Naive thymus-derived CD4-positive, alpha-beta T cell (primary cell): ENCODE results near the gene ZBTB7C. TPM values are rescaled to one million over a fixed set of nuclear protein-coding genes. Genes with fewer than 3 reads are reported as not detected.
"Not testable (repeated sequence)": the region's sequence is repeated elsewhere in the genome, so short reads cannot be mapped to it uniquely, and the experiment has no call there.

Experiments used
- ATAC-seq: fragments of 150-1000 bp; cut with Tn5 transposase; 2 replicates; pipeline ENCODE4 v1.10.0; 2021; ENCODE audit warnings: mild to moderate bottlenecking, moderate library complexity
- CTCF ChIA-PET: fragments of 350-600 bp; sonication (Branson Sonifier 250); formaldehyde crosslinking; loops from one replicate; lab custom pipeline; 2021; ENCODE audit warnings: antibody characterized with exemption; lab: Charles Lee
- POLR2A ChIA-PET: fragments of 350-600 bp; sonication (Branson Sonifier 250); formaldehyde crosslinking; loops from one replicate; lab custom pipeline; 2021; ENCODE audit warnings: antibody characterized with exemption, inconsistent platforms; lab: Charles Lee
- DNase-seq, 9 donors: peaks; one replicate each; pipeline versions ENCODE4 v3.0.0 to v3.0.0-alpha.2; 2020 to 2022; ENCODE audit warnings: mixed read lengths in 1 of 9
- H3K27ac ChIP-seq: one replicate; pipeline ENCODE4 v1.7.0; 2013; ENCODE audit warnings: mild to moderate bottlenecking, low read depth, low read length, moderate library complexity
- H3K27me3 ChIP-seq, 2 donors: one replicate each; pipeline ENCODE4 v1.7.0; 2013; ENCODE audit warnings: low read length in 2 of 2, mild to moderate bottlenecking in 2 of 2, moderate library complexity in 2 of 2; ENCODE audit not compliant: control insufficient read depth in 2 of 2, insufficient read depth in 2 of 2
- H3K36me3 ChIP-seq, 3 experiments: 1 replicate in 2 of 3; 2 replicates in 1 of 3; pipeline ENCODE4 v1.7.0; 2013; ENCODE audit warnings: low read length in 3 of 3, mild to moderate bottlenecking in 3 of 3, moderate library complexity in 1 of 3; ENCODE audit not compliant: insufficient read depth in 3 of 3, control insufficient read depth in 2 of 3
- H3K4me1 ChIP-seq, 2 donors: one replicate each; pipeline ENCODE4 v1.7.0; 2013; ENCODE audit warnings: low read length in 2 of 2, mild to moderate bottlenecking in 2 of 2, moderate library complexity in 1 of 2; ENCODE audit not compliant: control insufficient read depth in 2 of 2, insufficient read depth in 2 of 2
- H3K4me3 ChIP-seq: 2 replicates; pipeline ENCODE4 v1.7.0; 2013; ENCODE audit warnings: mild to moderate bottlenecking, low read length
- H3K9me3 ChIP-seq, 3 experiments: 1 replicate in 2 of 3; 2 replicates in 1 of 3; pipeline ENCODE4 v1.7.0; 2013; ENCODE audit warnings: low read length in 3 of 3; ENCODE audit not compliant: control insufficient read depth in 2 of 3
- H3K27ac Mint-ChIP-seq, 9 donors: one replicate each; pipeline ENCODE4 v1.8.0; 2020 to 2022; ENCODE audit warnings: mixed read lengths in 9 of 9, mild to moderate bottlenecking in 8 of 9, moderate library complexity in 5 of 9, inconsistent platforms in 2 of 9
- H3K27me3 Mint-ChIP-seq, 5 donors: one replicate each; pipeline ENCODE4 v1.8.0; 2021 to 2022; ENCODE audit warnings: mixed read lengths in 5 of 5, mild to moderate bottlenecking in 1 of 5
- H3K36me3 Mint-ChIP-seq, 5 donors: one replicate each; pipeline ENCODE4 v1.8.0; 2020 to 2022; ENCODE audit warnings: mixed read lengths in 5 of 5, mild to moderate bottlenecking in 3 of 5, inconsistent platforms in 1 of 5
- H3K4me1 Mint-ChIP-seq, 7 donors: one replicate each; pipeline ENCODE4 v1.8.0; 2020 to 2022; ENCODE audit warnings: mixed read lengths in 7 of 7, mild to moderate bottlenecking in 3 of 7, inconsistent platforms in 1 of 7
- H3K4me3 Mint-ChIP-seq, 10 donors: one replicate each; pipeline ENCODE4 v1.8.0; 2020 to 2022; ENCODE audit warnings: mild to moderate bottlenecking in 10 of 10, mixed read lengths in 10 of 10, moderate library complexity in 6 of 10, inconsistent platforms in 2 of 10
- H3K9me3 Mint-ChIP-seq, 11 donors: one replicate each; pipeline ENCODE4 v1.8.0; 2020 to 2022; ENCODE audit warnings: mixed read lengths in 11 of 11, mild to moderate bottlenecking in 4 of 11, inconsistent platforms in 1 of 11, moderate library complexity in 1 of 11
- intact Hi-C, 2 donors: fragments of 100-400 bp; cut with micrococcal nuclease; formaldehyde crosslinking; loops; one replicate each; pipeline ENCODE4 v1.15.1; 2023
- polyA plus RNA-seq, 2 donors: library from polyadenylated mRNA; unstranded; fragments of 300-500 nt; fragmentation: Illumina TruSeq; gene quantifications; one replicate each; pipeline ENCODE4 v1.2.3, GENCODE V29; 2021
- total RNA-seq, 6 experiments: library from RNA in 5 of 6; stranded (reverse) in 5 of 6; gene quantifications; 1 replicate in 5 of 6; 2 replicates in 1 of 6; pipeline ENCODE4 v1.2.3 and lab custom pipeline; 2021 to 2026

ZBTB7C gene
- total and polyA plus RNA-seq, 7 experiments from 2014 or later = 0.51 TPM; not detected in 6

- H3K4me3 Mint-ChIP-seq, H3K4me1 Mint-ChIP-seq, intact Hi-C loops, H3K4me3 ChIP-seq, H3K4me1 ChIP-seq, H3K27ac Mint-ChIP-seq, H3K27ac ChIP-seq, H3K27me3 ChIP-seq, ATAC-seq, H3K36me3 ChIP-seq, POLR2A ChIA-PET, H3K36me3 Mint-ChIP-seq, H3K9me3 ChIP-seq, CTCF ChIA-PET, DNase-seq: not testable (repeated sequence)
- peaks cover 0 to 25% (median 6%) of the 10 kb centered on the region in 11 donors for H3K9me3 Mint-ChIP-seq
- peaks cover 0 to 30% (median 17%) of the 10 kb centered on the region in 5 donors for H3K27me3 Mint-ChIP-seq
These were observed 125.2 kb downstream of the ZBTB7C start for GRCh38 chr18:48284011-48284410.

DNA sequence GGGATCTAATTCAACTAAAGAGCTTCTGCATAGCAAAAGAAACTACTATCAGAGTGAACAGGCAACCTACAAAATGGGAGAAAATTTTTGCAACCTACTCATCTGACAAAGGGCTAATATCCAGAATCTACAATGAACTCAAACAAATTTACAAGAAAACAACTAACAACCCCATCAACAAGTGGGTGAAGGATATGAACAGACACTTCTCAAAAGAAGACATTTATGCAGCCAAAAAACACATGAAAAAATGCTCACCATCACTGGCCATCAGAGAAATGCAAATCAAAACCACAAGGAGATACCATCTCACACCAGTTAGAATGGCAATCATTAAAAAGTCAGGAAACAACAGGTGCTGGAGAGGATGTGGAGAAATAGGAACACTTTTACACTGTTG is 127.7 kb downstream of the ZBTB7C start:
- H3K27ac ChIP-seq, H3K27me3 ChIP-seq, H3K27ac Mint-ChIP-seq, POLR2A ChIA-PET, H3K9me3 ChIP-seq, intact Hi-C loops, H3K36me3 Mint-ChIP-seq, H3K4me1 Mint-ChIP-seq, ATAC-seq, CTCF ChIA-PET, H3K36me3 ChIP-seq, H3K4me3 ChIP-seq, H3K4me3 Mint-ChIP-seq, H3K4me1 ChIP-seq, DNase-seq: not testable (repeated sequence)
- H3K27me3 Mint-ChIP-seq = peaks cover 0 to 23% (median 20%) of the 10 kb centered on the region in 5 donors
- H3K9me3 Mint-ChIP-seq = peaks cover 0 to 34% (median 6%) of the 10 kb centered on the region in 11 donors

DNA sequence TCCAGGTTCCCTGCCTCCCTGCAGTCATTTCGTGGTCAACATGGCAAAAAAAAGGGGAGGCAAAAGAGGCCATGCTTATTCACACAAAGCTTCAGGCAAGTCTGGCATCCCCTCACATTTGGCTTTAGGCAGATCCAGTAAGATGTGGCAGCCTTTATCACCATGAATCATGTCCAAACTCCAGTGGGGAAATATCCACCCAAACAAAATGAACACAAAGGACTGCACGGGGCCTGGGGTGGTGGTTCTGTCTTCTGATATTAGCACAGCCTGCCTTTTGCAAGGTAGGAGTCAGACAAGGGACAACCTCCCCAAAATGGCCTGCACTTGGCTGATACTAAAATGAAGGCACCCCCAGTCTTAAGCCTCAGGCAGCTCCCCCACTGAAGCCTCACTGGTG is 129.9 kb downstream of the ZBTB7C start:
- intact Hi-C loops = no loop called here
- H3K4me1 Mint-ChIP-seq = no peaks in the 10 kb centered on the region
- H3K4me3 ChIP-seq = no peak overlapping the region
- CTCF ChIA-PET = no interaction called here
- no peak overlapping the region for H3K27ac Mint-ChIP-seq
- DNase-seq = no peak
- H3K4me1 ChIP-seq = no peaks in the 10 kb centered on the region
- POLR2A ChIA-PET = no interaction called here
- no peaks in the 10 kb centered on the region for H3K27me3 ChIP-seq
- H3K27me3 Mint-ChIP-seq = peaks cover 5 to 22% (median 14%) of the 10 kb centered on the region in 5 donors
- no peaks in the 10 kb centered on the region for H3K36me3 Mint-ChIP-seq
- ATAC-seq = no peak
- peaks cover 0 to 19% (median 7%) of the 10 kb centered on the region in 11 donors for H3K9me3 Mint-ChIP-seq
- H3K27ac ChIP-seq = no peak overlapping the region
- H3K9me3 ChIP-seq = no peaks in the 10 kb centered on the region
- H3K4me3 Mint-ChIP-seq = no peak overlapping the region
- no peaks in the 10 kb centered on the region for H3K36me3 ChIP-seq

- intact Hi-C loops = no loop called here
- Histone ChIP-seq H3K27me3 (no peaks in the 10 kb centered on the region), H3K9me3 (no peaks in the 10 kb centered on the region), H3K4me1 (no peaks in the 10 kb centered on the region), H3K4me3 (no peak overlapping the region), H3K36me3 (no peaks in the 10 kb centered on the region), H3K27ac (no peak overlapping the region)
- H3K9me3 Mint-ChIP-seq = peaks cover 0 to 13% (median 2%) of the 10 kb centered on the region in 11 donors
- H3K4me1 Mint-ChIP-seq = no peaks in the 10 kb centered on the region
- CTCF ChIA-PET = no interaction called here
- no peak overlapping the region for H3K27ac Mint-ChIP-seq
- ATAC-seq (no peak), DNase-seq (no peak)
- H3K27me3 Mint-ChIP-seq = peaks cover 5 to 15% (median 10%) of the 10 kb centered on the region in 5 donors
- POLR2A ChIA-PET = no interaction called here
- H3K36me3 Mint-ChIP-seq = no peaks in the 10 kb centered on the region
- no peak overlapping the region for H3K4me3 Mint-ChIP-seq
These were observed 131.1 kb downstream of the ZBTB7C start for GRCh38 chr18:48278081-48278480.

GRCh38 chr18:48274301-48274700 is 134.9 kb downstream of the ZBTB7C start:
- Histone ChIP-seq H3K9me3 (no peaks in the 10 kb centered on the region), H3K4me1 (no peaks in the 10 kb centered on the region), H3K36me3 (no peaks in the 10 kb centered on the region), H3K27me3 (no peaks in the 10 kb centered on the region), H3K4me3 (no peak overlapping the region), H3K27ac (no peak overlapping the region)
- Mint-ChIP-seq H3K27me3 (peaks cover 6 to 24% (median 16%) of the 10 kb centered on the region in 5 donors), H3K9me3 (peaks cover 0 to 14% (median 0%) of the 10 kb centered on the region in 11 donors), H3K36me3 (no peaks in the 10 kb centered on the region), H3K4me3 (no peak overlapping the region), H3K27ac (no peak overlapping the region), H3K4me1 (peaks cover 0 to 2% (median 0%) of the 10 kb centered on the region in 7 donors)
- DNase-seq (no peak), ATAC-seq (no peak)
- CTCF ChIA-PET = no interaction called here
- intact Hi-C loops = no loop called here
- POLR2A ChIA-PET = no interaction called here

DNA sequence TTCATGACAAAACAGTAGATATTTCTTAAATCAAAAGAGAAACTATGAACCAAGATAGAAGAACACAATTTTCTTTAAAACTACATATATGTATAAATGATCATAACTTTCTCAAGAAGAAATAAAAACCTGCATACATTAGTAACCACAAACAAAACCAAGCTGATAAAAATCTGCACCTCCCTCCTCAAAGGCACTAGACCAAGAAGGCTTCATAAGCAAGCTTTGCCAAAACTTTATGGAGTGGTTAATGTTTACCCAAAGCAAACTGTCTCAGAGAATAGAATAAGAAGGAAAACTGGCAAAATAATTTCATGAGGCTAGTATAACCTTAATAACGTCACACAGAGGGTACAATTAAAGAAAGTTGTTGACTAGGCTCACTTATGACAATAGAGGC is 138.3 kb downstream of the ZBTB7C start:
- no peaks in the 10 kb centered on the region for H3K27me3 ChIP-seq
- Mint-ChIP-seq H3K4me3 (no peak overlapping the region), H3K36me3 (no peaks in the 10 kb centered on the region), H3K4me1 (peaks cover 0 to 2% (median 0%) of the 10 kb centered on the region in 7 donors), H3K9me3 (peaks cover 0 to 4% (median 0%) of the 10 kb centered on the region in 11 donors), H3K27me3 (peaks cover 10 to 27% (median 15%) of the 10 kb centered on the region in 5 donors), H3K27ac (no peak overlapping the region)
- no peaks in the 10 kb centered on the region for H3K9me3 ChIP-seq
- no peaks in the 10 kb centered on the region for H3K4me1 ChIP-seq
- DNase-seq (no peak), ATAC-seq (no peak)
- no peak overlapping the region for H3K4me3 ChIP-seq
- intact Hi-C loops = no loop called here
- ChIA-PET POLR2A (no interaction called here), CTCF (interaction anchor here (0.6 kb wide), 1 partner anchor 1416 kb away, joined by 4 read pairs; no protein-coding TSS in a partner anchor)
- no peak overlapping the region for H3K27ac ChIP-seq
- H3K36me3 ChIP-seq = no peaks in the 10 kb centered on the region

- no peaks in the 10 kb centered on the region for H3K27me3 ChIP-seq
- intact Hi-C loops = no loop called here
- H3K9me3 ChIP-seq = no peaks in the 10 kb centered on the region
- Mint-ChIP-seq H3K9me3 (peaks cover 0 to 4% (median 0%) of the 10 kb centered on the region in 11 donors), H3K36me3 (no peaks in the 10 kb centered on the region), H3K4me3 (no peak overlapping the region), H3K4me1 (no peaks in the 10 kb centered on the region), H3K27me3 (peaks cover 9 to 27% (median 12%) of the 10 kb centered on the region in 5 donors), H3K27ac (no peak overlapping the region)
- ATAC-seq = no peak
- no peak overlapping the region for H3K27ac ChIP-seq
- H3K4me3 ChIP-seq = no peak overlapping the region
- DNase-seq = no peak
- ChIA-PET CTCF (no interaction called here), POLR2A (no interaction called here)
- H3K36me3 ChIP-seq = no peaks in the 10 kb centered on the region
- no peaks in the 10 kb centered on the region for H3K4me1 ChIP-seq
These were observed 143.9 kb downstream of the ZBTB7C start for GRCh38 chr18:48265328-48265727.
